Activated T-helper 17 cell treated with anti-CD3 and anti-CD28 coated beads, Interleukin-2, amount 50 U/mL, for 72 hours (primary cell): ENCODE data around the gene KANSL1L. TPM values are rescaled to one million over a fixed set of nuclear protein-coding genes. Genes with fewer than 3 reads are reported as not detected.
A peak's percentile ranks its signal among the peaks of the same experiment; 100 is the strongest.

Experiments used
- ATAC-seq: fragments of 150-1000 bp; cut with Tn5 transposase; replicated peaks from 2 replicates; pipeline ENCODE4 v1.10.0; 2021; ENCODE audit warnings: mild to moderate bottlenecking, moderate library complexity
- H3K27ac Mint-ChIP-seq: one replicate; pipeline ENCODE4 v1.8.0; 2022; ENCODE audit warnings: mixed read lengths
- H3K27me3 Mint-ChIP-seq: one replicate; pipeline ENCODE4 v1.8.0; 2022; ENCODE audit warnings: mixed read lengths
- H3K36me3 Mint-ChIP-seq: one replicate; pipeline ENCODE4 v1.8.0; 2022; ENCODE audit warnings: low read depth, mild to moderate bottlenecking, mixed read lengths
- H3K4me1 Mint-ChIP-seq: one replicate; pipeline ENCODE4 v1.8.0; 2022; ENCODE audit warnings: mixed read lengths
- H3K4me3 Mint-ChIP-seq: one replicate; pipeline ENCODE4 v1.8.0; 2022; ENCODE audit warnings: mild to moderate bottlenecking, mixed read lengths
- H3K9me3 Mint-ChIP-seq: one replicate; pipeline ENCODE4 v1.8.0; 2022; ENCODE audit warnings: mixed read lengths
- total RNA-seq, 2 donors: library from RNA; stranded (reverse); gene quantifications; one replicate each; pipeline ENCODE4 v1.2.3, GENCODE V29; 2022

KANSL1L gene
- total RNA-seq, 2 donors from 2014 or later, result 4.3 to 10.3 TPM

DNA sequence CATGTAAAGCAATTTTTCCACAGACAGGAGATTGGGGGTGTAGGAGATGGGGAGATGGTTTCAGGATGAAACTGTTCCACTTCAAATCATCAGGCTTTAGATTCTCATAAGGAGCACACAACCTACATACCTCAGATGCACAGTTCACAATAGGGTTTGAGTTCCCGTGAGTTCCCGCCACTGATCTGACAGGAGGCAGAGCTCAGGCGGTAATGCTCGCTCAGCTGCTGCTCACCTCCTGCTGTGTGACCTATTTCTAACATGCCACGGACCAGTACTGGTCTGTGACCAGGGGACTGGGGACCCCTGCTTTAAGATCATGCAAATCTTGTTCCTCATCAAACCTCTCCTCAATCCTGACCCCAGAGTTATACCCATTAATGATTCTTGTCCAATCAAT is 98.7 kb downstream of the KANSL1L start:
- no peak overlapping the region for H3K27ac Mint-ChIP-seq

DNA sequence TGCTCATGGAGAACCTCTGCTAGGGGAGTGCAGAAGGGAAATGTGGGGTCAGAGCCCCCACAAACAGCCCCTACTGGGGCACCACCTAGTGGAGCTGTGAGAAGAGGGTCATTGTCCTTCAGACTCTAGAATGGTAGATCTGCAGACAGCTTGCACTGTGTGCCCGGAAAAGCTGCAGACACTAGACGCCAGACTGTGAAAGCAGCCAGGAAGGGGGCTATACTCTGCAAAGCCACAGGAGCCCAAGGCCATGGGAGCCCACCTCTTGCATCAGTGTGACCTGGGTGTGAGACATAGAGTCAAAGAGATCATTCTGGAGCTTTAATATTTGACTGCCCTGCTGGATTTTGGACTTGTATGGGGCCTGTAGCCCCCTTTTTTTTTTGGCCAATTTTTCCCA is 107.9 kb downstream of the KANSL1L start:
- H3K27ac Mint-ChIP-seq, result no peak overlapping the region
- H3K9me3 Mint-ChIP-seq, result no peaks in the 10 kb centered on the region
- no peak overlapping the region for H3K4me3 Mint-ChIP-seq
- H3K36me3 Mint-ChIP-seq, result no peaks in the 10 kb centered on the region
- no peaks in the 10 kb centered on the region for H3K4me1 Mint-ChIP-seq
- no peaks in the 10 kb centered on the region for H3K27me3 Mint-ChIP-seq
- no peak for ATAC-seq

More for the DNA sequence above, 98.7 kb downstream of the KANSL1L start:
- no peaks in the 10 kb centered on the region for H3K27me3 Mint-ChIP-seq
- H3K4me1 Mint-ChIP-seq, result no peaks in the 10 kb centered on the region
- no peaks in the 10 kb centered on the region for H3K36me3 Mint-ChIP-seq
- ATAC-seq, result no peak
- no peak overlapping the region for H3K4me3 Mint-ChIP-seq
- H3K9me3 Mint-ChIP-seq, result no peaks in the 10 kb centered on the region

DNA sequence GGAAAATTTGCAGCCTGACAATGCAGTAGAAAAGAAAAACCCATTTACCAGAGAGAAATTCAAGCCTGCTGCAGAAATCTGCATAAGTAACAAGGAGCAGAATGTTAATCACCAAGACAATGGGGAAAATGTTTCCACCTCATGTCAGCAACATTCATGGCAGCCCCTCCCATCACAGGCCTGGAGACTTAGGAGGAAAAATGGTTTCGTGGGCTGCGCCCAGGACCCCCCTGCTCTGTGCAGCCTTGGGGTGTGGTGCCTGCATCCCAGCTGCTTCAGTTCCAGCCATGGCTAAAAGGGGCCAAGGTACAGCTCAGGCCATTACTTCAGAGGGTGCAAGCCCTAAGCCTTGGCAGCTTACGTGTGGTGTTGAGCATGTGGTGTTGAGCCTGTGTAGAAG is 115.4 kb downstream of the KANSL1L start:
- no peaks in the 10 kb centered on the region for H3K4me1 Mint-ChIP-seq
- H3K27ac Mint-ChIP-seq, result no peak overlapping the region
- peaks cover 14% of the 10 kb centered on the region for H3K9me3 Mint-ChIP-seq
- no peak for ATAC-seq
- H3K36me3 Mint-ChIP-seq, result no peaks in the 10 kb centered on the region
- no peak overlapping the region for H3K4me3 Mint-ChIP-seq
- H3K27me3 Mint-ChIP-seq, result no peaks in the 10 kb centered on the region

DNA sequence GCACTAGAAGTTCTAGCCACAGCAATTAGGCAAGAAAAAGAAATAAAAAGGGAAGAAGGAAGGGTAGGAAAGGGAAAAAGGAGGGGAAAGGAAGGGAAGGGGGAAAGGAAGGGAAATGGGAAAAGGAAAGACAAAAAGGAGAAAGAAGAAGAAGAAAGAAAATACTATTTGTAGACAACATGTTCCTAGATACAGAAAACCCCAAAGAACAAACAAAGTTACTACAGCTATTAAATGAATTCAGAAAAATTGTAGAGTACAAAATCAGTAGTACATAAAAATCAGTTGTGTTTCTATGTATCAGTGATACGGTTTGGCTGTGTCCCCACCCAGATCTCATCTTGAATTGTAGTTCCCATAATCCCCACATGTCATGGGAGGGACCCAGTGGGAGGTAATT is 116.5 kb downstream of the KANSL1L start:
- no peak for ATAC-seq
- Mint-ChIP-seq H3K27me3 (no peaks in the 10 kb centered on the region), H3K4me3 (no peak overlapping the region), H3K27ac (no peak overlapping the region), H3K36me3 (no peaks in the 10 kb centered on the region), H3K4me1 (no peaks in the 10 kb centered on the region), H3K9me3 (peaks cover 14% of the 10 kb centered on the region)

DNA sequence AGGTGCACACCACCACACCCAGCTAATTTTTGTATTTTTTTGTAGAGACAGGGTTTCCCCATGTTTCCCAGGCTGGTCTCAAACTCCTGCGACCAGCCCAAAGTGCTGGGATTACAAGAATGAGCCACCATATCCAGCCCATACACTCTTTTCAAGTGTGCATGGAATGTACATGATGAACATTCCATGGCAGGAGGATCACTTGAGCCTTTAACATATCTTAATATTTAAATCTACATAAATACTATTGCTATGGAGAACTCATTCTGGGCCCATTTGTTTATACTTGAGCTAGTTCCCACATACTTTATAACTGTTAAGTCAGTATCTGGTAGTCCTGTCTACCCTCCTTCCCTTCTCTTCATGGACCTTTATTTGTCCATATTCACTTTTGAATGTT is 120.3 kb downstream of the KANSL1L start:
- Mint-ChIP-seq H3K4me3 (no peak overlapping the region), H3K27me3 (no peaks in the 10 kb centered on the region), H3K36me3 (no peaks in the 10 kb centered on the region), H3K9me3 (peaks cover 10% of the 10 kb centered on the region), H3K4me1 (no peaks in the 10 kb centered on the region), H3K27ac (no peak overlapping the region)
- no peak for ATAC-seq

DNA sequence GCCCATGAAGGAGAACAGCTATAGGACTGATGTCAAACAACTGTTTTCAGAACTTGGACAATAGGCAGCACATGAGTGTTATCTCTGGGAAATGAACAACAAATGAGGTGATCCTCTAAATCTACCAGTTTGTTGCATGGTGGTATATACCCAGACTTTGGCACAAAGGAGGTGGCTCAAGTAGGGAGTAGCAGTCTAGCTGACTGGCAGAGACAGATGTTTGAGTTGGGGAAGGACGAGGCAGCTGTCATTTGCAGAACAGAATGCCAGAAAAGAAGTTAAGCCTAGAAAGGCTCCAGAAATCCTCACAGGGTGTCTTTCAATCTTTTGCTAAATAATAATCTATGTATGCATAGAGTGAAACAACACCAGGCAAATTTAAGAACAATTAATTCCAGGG is 121.4 kb downstream of the KANSL1L start:
- Mint-ChIP-seq H3K9me3 (peaks cover 4% of the 10 kb centered on the region), H3K36me3 (no peaks in the 10 kb centered on the region), H3K27me3 (no peaks in the 10 kb centered on the region), H3K4me1 (no peaks in the 10 kb centered on the region), H3K27ac (no peak overlapping the region), H3K4me3 (no peak overlapping the region)
- ATAC-seq, result no peak

DNA sequence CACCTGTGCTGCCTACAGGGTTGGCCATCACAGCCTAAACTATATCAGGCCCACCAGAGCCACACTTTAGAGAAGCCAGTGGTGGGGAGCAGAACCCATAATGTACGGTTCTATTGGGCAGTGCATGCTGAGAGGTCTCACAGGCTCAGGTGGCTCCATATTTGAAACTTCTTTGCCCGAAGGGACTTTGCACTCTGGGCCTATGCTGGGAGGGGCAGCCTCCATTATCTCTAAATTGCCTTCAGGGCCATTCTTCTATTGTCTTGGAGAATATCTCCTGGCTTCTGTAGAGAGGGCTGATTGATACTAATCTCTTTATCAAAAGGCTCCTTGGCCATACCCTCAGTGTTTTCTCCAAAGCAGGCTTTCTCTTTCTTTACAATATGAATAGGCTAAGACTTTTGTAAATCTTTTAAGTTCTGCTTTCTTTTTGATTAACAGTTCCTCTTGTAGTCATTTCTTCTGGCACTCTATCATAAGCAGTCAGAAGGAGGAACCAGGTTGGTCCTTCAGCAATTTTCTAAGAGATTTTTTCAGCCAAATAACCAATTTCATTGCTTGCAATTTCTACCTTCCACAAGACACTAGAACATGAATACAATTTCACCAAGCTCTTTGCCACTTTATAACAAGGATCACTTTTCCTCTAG is 124.2 kb downstream of the KANSL1L start:
- Mint-ChIP-seq H3K4me3 (no peak overlapping the region), H3K4me1 (no peaks in the 10 kb centered on the region), H3K27me3 (no peaks in the 10 kb centered on the region), H3K9me3 (no peaks in the 10 kb centered on the region), H3K27ac (no peak overlapping the region), H3K36me3 (no peaks in the 10 kb centered on the region)
- ATAC-seq, result no peak

DNA sequence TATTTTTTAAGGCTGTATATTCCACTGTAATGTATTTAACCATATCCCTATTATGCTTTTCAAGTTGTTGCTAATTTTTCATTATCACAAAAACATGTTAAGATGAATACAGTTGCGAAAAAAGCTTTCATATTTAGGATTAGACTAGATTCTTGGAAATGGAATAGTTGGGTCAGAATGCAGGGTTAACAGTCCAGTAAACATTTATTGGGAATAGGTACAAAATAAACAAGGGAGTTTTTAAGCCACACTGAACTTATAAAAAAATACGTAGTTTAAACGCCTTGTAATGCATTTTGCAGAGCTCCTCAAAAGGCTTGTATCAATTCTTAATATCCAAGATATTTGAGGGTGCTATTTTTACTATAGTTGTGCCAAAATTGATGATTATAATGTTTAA is 133.1 kb downstream of the KANSL1L start:
- H3K4me1 Mint-ChIP-seq, result peaks cover 6% of the 10 kb centered on the region
- no peak overlapping the region for H3K27ac Mint-ChIP-seq
- H3K9me3 Mint-ChIP-seq, result no peaks in the 10 kb centered on the region
- no peak overlapping the region for H3K4me3 Mint-ChIP-seq
- no peaks in the 10 kb centered on the region for H3K36me3 Mint-ChIP-seq
- ATAC-seq, result no peak
- no peaks in the 10 kb centered on the region for H3K27me3 Mint-ChIP-seq

DNA sequence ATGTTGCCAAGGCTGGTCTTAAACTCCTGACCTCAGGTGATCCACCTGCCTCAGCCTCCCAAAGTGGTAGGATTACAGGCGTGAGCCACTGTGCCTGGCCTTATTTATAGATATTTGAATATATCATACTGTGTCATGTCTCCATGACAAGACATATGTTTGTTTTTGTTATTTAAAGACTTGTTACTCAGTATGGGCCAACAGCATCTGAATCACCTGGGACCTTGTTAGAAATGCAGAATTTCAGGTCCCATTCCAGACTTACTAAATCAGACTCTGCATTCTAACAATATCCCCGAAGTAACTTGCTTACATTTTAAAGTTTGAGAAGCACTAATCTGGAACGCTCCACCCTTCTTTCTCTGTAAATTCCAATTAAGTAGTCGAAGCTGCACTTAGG is 135.5 kb downstream of the KANSL1L start:
- no peak for ATAC-seq
- Mint-ChIP-seq H3K4me1 (peaks cover 6% of the 10 kb centered on the region), H3K27ac (no peak overlapping the region), H3K4me3 (no peak overlapping the region), H3K27me3 (no peaks in the 10 kb centered on the region), H3K9me3 (no peaks in the 10 kb centered on the region), H3K36me3 (no peaks in the 10 kb centered on the region)

DNA sequence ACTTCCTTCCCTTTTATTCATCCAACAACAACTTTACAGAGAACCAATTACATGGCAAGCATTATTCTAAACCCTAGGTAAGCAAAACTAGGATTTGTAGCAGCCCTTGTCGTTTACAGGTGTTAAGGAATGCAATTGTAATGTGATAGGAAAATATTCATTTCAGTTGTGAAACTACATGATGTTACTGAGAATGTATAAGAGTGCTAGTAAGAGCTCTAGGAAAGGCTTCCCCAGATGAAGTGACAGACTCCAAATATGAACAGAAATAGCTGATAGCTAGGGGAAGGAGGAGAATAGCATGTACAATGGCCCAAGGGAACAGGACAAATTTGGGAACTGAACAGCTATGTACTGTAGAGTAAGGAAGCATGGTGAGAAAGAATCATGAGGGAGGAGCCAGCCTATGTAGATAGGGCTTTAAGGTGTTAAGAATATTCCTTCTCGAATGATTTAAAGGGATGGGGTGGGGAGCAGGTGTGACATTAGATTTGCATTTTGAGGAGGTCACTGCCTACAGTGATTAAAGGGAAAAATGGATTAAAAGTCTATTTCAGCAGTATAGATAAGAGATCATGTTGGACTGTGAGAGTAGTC is 137.0 kb downstream of the KANSL1L start:
- H3K4me1 Mint-ChIP-seq, result peaks cover 6% of the 10 kb centered on the region
- H3K4me3 Mint-ChIP-seq, result no peak overlapping the region
- no peaks in the 10 kb centered on the region for H3K9me3 Mint-ChIP-seq
- ATAC-seq, result no peak
- no peaks in the 10 kb centered on the region for H3K27me3 Mint-ChIP-seq
- peak overlapping the region; percentile 6 for H3K27ac Mint-ChIP-seq
- H3K36me3 Mint-ChIP-seq, result no peaks in the 10 kb centered on the region

DNA sequence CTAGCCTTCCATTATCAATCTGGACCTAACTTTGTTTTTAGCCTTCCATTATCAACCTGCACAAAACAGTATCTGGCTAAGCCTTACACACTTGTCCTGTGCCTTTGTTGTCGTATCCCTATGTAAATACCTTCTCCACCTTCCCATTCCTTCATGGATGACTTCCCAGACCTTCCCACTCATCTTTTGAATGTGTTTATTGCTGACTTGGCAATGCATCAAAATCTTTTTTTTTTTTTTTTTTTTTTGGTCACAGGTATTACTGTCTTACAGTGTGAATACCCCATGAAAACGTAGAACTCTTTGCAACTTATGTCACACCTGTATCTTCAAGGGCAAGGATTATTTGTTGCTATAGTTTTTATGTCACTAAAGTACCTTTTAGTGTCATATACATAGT is 143.0 kb downstream of the KANSL1L start:
- H3K27ac Mint-ChIP-seq, result no peak overlapping the region
- ATAC-seq, result no peak
- no peaks in the 10 kb centered on the region for H3K27me3 Mint-ChIP-seq
- H3K4me3 Mint-ChIP-seq, result no peak overlapping the region
- H3K36me3 Mint-ChIP-seq, result peaks cover 46% of the 10 kb centered on the region
- no peaks in the 10 kb centered on the region for H3K4me1 Mint-ChIP-seq
- H3K9me3 Mint-ChIP-seq, result no peaks in the 10 kb centered on the region

DNA sequence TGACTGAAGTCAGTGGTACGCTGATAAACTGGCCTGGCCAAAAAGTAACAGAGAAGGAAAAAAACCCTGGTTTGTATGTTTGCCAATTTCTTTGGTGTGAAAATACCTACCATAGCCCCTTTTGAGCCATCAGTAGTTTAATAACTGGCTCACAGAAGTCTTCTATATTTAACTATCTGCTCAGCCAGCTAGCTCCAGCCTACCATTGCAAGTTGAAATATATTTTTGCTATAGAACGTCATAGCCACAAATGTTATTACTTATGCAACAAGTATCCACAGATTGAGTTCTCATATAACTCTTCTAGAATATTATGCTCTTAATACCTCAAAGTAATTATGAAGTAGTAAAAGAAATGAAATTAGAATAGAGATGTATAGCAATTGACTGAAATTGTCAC is 143.6 kb downstream of the KANSL1L start:
- ATAC-seq, result no peak
- no peaks in the 10 kb centered on the region for H3K9me3 Mint-ChIP-seq
- H3K27ac Mint-ChIP-seq, result no peak overlapping the region
- H3K4me1 Mint-ChIP-seq, result no peaks in the 10 kb centered on the region
- no peak overlapping the region for H3K4me3 Mint-ChIP-seq
- H3K27me3 Mint-ChIP-seq, result no peaks in the 10 kb centered on the region
- peaks cover 52% of the 10 kb centered on the region for H3K36me3 Mint-ChIP-seq

DNA sequence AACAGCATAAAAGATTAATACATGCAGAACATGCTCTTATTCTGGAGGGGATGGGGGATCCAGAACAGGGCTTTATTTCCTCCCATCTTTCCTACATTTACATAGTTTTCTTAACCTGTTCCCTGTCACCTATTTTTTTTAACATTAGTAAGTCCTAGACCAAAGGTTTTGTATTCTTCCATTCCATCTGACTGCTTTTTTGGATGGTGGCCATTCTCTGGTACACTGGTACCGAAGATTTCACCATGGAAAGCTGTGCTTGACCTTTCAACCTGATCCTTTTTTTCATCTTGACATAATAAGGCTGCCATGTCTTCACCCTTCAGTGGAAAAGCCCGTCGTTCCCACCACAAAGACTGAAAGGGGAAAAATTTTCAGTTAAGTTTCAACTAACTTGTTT is 148.4 kb downstream of the KANSL1L start:
- no peaks in the 10 kb centered on the region for H3K4me1 Mint-ChIP-seq
- H3K27ac Mint-ChIP-seq, result no peak overlapping the region
- peaks cover 89% of the 10 kb centered on the region for H3K36me3 Mint-ChIP-seq
- H3K4me3 Mint-ChIP-seq, result no peak overlapping the region
- no peak for ATAC-seq
- no peaks in the 10 kb centered on the region for H3K27me3 Mint-ChIP-seq
- no peaks in the 10 kb centered on the region for H3K9me3 Mint-ChIP-seq

DNA sequence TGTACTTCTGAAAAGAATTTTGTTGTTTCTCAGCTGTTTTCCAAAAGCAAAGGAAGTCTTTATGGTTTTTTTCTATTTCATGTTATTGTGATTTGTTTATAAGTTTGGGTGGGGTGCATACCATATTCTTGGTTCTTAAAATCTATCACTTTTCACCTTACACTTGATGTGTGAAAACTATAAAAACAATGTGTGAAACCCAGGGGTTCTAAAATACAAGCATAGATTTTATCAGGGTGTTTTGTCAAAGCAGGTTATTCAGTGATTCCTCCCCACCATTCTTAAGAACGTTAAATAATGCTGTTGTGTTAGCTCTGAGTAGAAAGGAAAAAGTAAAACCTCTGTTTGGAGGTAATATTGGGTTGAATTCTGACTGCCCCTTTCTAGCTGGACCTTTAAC is 151.1 kb downstream of the KANSL1L start:
- Mint-ChIP-seq H3K27me3 (no peaks in the 10 kb centered on the region), H3K4me1 (no peaks in the 10 kb centered on the region), H3K9me3 (no peaks in the 10 kb centered on the region), H3K4me3 (no peak overlapping the region), H3K36me3 (peaks cover 96% of the 10 kb centered on the region), H3K27ac (no peak overlapping the region)
- ATAC-seq, result no peak

DNA sequence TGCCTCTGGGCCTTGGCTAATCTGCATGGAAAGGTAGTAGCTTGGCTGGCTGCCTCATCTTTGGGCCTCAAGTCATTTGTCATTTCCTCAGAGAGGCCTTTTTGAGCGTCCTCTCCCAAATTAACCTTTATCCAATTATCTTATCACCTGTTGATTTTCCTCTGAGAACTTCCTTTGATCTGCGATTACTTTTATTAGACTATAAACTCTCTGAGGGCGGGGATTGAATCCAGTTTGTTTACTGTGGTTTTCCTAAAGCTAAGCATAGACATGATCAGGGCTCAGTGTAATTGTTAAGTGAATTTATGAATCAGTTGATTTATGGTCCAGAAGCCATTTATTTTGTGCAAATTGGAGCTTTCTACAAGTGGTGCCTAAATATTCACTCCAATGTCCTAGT is 161.3 kb downstream of the KANSL1L start:
- H3K36me3 Mint-ChIP-seq, result peaks cover 84% of the 10 kb centered on the region
- H3K27me3 Mint-ChIP-seq, result no peaks in the 10 kb centered on the region
- peak overlapping the region; percentile 79 for H3K27ac Mint-ChIP-seq
- no peaks in the 10 kb centered on the region for H3K9me3 Mint-ChIP-seq
- ATAC-seq, result no peak
- H3K4me1 Mint-ChIP-seq, result peaks cover 22% of the 10 kb centered on the region
- H3K4me3 Mint-ChIP-seq, result no peak overlapping the region

DNA sequence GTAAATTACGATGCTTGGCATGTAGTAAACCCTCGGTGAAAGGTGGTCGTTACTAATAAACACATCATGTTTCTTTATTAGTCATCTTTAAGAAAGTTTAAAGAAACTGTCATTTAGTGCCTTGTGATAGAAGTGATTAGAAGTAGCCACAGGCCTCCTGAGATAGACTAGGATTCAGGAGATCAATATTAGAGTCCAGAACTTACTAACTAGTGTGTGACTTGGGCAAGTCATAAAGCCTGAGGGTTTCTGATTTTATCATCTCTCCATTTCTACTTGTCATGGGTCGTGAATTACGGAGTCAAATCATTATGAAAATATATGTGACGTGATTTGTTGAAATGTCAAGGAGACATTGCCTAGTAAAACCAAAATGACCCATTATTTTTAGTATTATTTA is 162.1 kb downstream of the KANSL1L start:
- ATAC-seq, result peak; percentile 73
- no peaks in the 10 kb centered on the region for H3K9me3 Mint-ChIP-seq
- H3K27ac Mint-ChIP-seq, result no peak overlapping the region
- H3K4me1 Mint-ChIP-seq, result peaks cover 29% of the 10 kb centered on the region
- H3K27me3 Mint-ChIP-seq, result no peaks in the 10 kb centered on the region
- H3K4me3 Mint-ChIP-seq, result no peak overlapping the region
- H3K36me3 Mint-ChIP-seq, result peaks cover 86% of the 10 kb centered on the region
